ENCODE results near the gene HOXC5.

- TF ChIP-seq CTCF (IDR thresholded peaks at IDR 0.05; ENCODE audit: low read depth, low read length, missing input control) (peak; percentile 97), FOXA1 (IDR thresholded peaks at IDR 0.05) (no peak), ATF3 (IDR thresholded peaks at IDR 0.05) (no peak), RXRA (IDR thresholded peaks at IDR 0.05) (no peak), HNF4A (conservative IDR thresholded peaks at IDR 0.05) (no peak), NR2F2 (IDR thresholded peaks at IDR 0.05) (no peak), SP1 (IDR thresholded peaks at IDR 0.05) (no peak), TAF1 (conservative IDR thresholded peaks at IDR 0.05) (no peak), GABPA (IDR thresholded peaks at IDR 0.05 in 1 of 2, conservative IDR thresholded peaks at IDR 0.05 in 1 of 2) (no peak), RAD21 (IDR thresholded peaks at IDR 0.05) (peak; percentile 91 to 92), JUND (IDR thresholded peaks at IDR 0.05) (no peak)
- TF ChIP-seq, protein P1, sequence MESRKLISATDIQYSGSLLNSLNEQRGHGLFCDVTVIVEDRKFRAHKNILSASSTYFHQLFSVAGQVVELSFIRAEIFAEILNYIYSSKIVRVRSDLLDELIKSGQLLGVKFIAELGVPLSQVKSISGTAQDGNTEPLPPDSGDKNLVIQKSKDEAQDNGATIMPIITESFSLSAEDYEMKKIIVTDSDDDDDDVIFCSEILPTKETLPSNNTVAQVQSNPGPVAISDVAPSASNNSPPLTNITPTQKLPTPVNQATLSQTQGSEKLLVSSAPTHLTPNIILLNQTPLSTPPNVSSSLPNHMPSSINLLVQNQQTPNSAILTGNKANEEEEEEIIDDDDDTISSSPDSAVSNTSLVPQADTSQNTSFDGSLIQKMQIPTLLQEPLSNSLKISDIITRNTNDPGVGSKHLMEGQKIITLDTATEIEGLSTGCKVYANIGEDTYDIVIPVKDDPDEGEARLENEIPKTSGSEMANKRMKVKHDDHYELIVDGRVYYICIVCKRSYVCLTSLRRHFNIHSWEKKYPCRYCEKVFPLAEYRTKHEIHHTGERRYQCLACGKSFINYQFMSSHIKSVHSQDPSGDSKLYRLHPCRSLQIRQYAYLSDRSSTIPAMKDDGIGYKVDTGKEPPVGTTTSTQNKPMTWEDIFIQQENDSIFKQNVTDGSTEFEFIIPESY (IDR thresholded peaks at IDR 0.05), result no peak
- TF ChIP-seq, protein P2, sequence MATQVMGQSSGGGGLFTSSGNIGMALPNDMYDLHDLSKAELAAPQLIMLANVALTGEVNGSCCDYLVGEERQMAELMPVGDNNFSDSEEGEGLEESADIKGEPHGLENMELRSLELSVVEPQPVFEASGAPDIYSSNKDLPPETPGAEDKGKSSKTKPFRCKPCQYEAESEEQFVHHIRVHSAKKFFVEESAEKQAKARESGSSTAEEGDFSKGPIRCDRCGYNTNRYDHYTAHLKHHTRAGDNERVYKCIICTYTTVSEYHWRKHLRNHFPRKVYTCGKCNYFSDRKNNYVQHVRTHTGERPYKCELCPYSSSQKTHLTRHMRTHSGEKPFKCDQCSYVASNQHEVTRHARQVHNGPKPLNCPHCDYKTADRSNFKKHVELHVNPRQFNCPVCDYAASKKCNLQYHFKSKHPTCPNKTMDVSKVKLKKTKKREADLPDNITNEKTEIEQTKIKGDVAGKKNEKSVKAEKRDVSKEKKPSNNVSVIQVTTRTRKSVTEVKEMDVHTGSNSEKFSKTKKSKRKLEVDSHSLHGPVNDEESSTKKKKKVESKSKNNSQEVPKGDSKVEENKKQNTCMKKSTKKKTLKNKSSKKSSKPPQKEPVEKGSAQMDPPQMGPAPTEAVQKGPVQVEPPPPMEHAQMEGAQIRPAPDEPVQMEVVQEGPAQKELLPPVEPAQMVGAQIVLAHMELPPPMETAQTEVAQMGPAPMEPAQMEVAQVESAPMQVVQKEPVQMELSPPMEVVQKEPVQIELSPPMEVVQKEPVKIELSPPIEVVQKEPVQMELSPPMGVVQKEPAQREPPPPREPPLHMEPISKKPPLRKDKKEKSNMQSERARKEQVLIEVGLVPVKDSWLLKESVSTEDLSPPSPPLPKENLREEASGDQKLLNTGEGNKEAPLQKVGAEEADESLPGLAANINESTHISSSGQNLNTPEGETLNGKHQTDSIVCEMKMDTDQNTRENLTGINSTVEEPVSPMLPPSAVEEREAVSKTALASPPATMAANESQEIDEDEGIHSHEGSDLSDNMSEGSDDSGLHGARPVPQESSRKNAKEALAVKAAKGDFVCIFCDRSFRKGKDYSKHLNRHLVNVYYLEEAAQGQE (IDR thresholded peaks at IDR 0.05), result no peak
- TF ChIP-seq, protein P3, sequence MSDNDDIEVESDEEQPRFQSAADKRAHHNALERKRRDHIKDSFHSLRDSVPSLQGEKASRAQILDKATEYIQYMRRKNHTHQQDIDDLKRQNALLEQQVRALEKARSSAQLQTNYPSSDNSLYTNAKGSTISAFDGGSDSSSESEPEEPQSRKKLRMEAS (IDR thresholded peaks at IDR 0.05), result no peak
These were observed 26.8 kb upstream of the HOXC5 start for GRCh38 chr12:54005853-54006558.

Measured in liver (tissue), 3 donors.